Endothelial cell (in vitro differentiated cells): ENCODE results near the gene AARS2. TPM values are rescaled to one million over a fixed set of nuclear protein-coding genes. Genes with fewer than 3 reads are reported as not detected.

Source experiments
- DNase-seq: peaks from one replicate; pipeline ENCODE4 v3.0.0; 2021; ENCODE audit warnings: low spot score
- H3K27ac Mint-ChIP-seq: one replicate; pipeline ENCODE4 v1.8.0; 2021; ENCODE audit warnings: mixed read lengths, inconsistent platforms; ENCODE audit not compliant: unreplicated experiment
- H3K27me3 Mint-ChIP-seq: one replicate; pipeline ENCODE4 v1.8.0; 2021; ENCODE audit warnings: mild to moderate bottlenecking, moderate library complexity, mixed read lengths, inconsistent platforms; ENCODE audit not compliant: unreplicated experiment
- H3K36me3 Mint-ChIP-seq: one replicate; pipeline ENCODE4 v1.8.0; 2021; ENCODE audit warnings: mild to moderate bottlenecking, low read depth, mixed read lengths, inconsistent platforms; ENCODE audit not compliant: unreplicated experiment
- H3K4me1 Mint-ChIP-seq: one replicate; pipeline ENCODE4 v1.8.0; 2021; ENCODE audit warnings: mild to moderate bottlenecking, mixed read lengths, inconsistent platforms; ENCODE audit not compliant: unreplicated experiment
- H3K4me3 Mint-ChIP-seq: one replicate; pipeline ENCODE4 v1.8.0; 2021; ENCODE audit warnings: mild to moderate bottlenecking, mixed read lengths, inconsistent platforms; ENCODE audit not compliant: unreplicated experiment
- H3K9me3 Mint-ChIP-seq: one replicate; pipeline ENCODE4 v1.8.0; 2021; ENCODE audit warnings: mixed read lengths, inconsistent platforms; ENCODE audit not compliant: unreplicated experiment
- total RNA-seq: library from RNA; stranded (reverse); fragmentation: NEBNext Ultra II Directional; extraction: Animal tissue kit (Norgen Biotek cat#: 25700); gene quantifications from one replicate; pipeline ENCODE4 v1.2.1, GENCODE V29; 2021; ENCODE audit not compliant: unreplicated experiment
- TF ChIP-seq, protein P1 (sequence below): fragments of 200-600 bp; sonication (generic); IDR thresholded peaks from one replicate; pipeline ENCODE4 v1.5.0; 2021; ENCODE audit warnings: antibody characterized with exemption; ENCODE audit not compliant: unreplicated experiment

Gene AARS2
- total RNA-seq, 1 donor from 2014 or later = 16.0 TPM

DNA sequence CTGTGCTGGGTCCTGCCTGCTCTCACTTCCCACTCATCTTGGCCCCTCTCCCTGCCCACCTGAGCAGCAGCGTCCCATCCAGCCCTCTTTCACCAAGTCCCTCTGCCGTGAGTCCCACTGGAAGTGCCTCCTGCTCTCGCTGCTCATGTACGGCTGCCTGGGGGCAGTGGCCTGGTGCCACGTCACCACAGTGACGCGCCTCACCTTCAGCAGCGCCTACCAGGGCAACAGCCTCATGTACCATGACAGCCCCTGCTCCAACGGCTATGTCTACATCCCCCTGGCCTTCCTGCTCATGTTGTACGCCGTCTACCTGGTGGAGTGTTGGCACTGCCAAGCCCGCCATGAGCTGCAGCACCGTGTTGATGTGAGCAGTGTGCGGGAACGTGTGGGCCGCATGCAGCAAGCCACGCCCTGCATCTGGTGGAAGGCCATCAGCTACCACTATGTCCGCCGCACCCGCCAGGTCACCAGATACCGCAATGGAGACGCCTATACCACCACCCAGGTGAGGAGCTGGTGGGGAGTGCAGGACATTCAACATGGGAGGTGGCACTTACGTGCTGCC lies 40.1 kb downstream of the AARS2 start:
- no peak for DNase-seq
- Mint-ChIP-seq H3K27me3 (peaks cover 22% of the 10 kb centered on the region), H3K27ac (no peak overlapping the region), H3K36me3 (peaks cover 5% of the 10 kb centered on the region), H3K4me3 (no peak overlapping the region), H3K9me3 (no peaks in the 10 kb centered on the region), H3K4me1 (peaks cover 11% of the 10 kb centered on the region)
- TF ChIP-seq, protein P1, sequence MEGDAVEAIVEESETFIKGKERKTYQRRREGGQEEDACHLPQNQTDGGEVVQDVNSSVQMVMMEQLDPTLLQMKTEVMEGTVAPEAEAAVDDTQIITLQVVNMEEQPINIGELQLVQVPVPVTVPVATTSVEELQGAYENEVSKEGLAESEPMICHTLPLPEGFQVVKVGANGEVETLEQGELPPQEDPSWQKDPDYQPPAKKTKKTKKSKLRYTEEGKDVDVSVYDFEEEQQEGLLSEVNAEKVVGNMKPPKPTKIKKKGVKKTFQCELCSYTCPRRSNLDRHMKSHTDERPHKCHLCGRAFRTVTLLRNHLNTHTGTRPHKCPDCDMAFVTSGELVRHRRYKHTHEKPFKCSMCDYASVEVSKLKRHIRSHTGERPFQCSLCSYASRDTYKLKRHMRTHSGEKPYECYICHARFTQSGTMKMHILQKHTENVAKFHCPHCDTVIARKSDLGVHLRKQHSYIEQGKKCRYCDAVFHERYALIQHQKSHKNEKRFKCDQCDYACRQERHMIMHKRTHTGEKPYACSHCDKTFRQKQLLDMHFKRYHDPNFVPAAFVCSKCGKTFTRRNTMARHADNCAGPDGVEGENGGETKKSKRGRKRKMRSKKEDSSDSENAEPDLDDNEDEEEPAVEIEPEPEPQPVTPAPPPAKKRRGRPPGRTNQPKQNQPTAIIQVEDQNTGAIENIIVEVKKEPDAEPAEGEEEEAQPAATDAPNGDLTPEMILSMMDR = no peak

DNA sequence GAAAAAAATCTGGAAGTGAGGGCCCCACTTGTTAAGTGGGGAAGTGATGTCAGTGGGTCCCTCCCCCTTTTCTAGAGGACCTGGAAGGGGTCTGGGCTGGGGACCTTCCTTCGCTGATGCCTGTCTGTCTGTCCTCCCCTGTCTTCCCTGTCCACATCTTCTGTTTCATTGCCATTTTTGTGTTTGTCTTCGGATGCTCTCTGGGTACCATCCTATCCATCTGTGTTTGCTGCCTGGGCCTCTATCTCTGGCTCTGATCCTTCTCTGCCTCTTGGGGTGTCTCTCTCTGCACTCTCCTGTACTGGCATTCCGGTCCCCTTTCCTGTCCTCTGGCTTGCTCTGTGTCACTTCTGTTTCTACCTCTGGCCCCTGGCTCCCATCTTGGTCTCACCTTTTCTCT lies 40.6 kb downstream of the AARS2 start:
- peaks cover 20% of the 10 kb centered on the region for H3K27me3 Mint-ChIP-seq
- DNase-seq = no peak
- no peaks in the 10 kb centered on the region for H3K9me3 Mint-ChIP-seq
- peaks cover 11% of the 10 kb centered on the region for H3K4me1 Mint-ChIP-seq
- TF ChIP-seq, protein P1 = no peak
- H3K36me3 Mint-ChIP-seq = peaks cover 5% of the 10 kb centered on the region
- H3K27ac Mint-ChIP-seq = no peak overlapping the region
- no peak overlapping the region for H3K4me3 Mint-ChIP-seq

DNA sequence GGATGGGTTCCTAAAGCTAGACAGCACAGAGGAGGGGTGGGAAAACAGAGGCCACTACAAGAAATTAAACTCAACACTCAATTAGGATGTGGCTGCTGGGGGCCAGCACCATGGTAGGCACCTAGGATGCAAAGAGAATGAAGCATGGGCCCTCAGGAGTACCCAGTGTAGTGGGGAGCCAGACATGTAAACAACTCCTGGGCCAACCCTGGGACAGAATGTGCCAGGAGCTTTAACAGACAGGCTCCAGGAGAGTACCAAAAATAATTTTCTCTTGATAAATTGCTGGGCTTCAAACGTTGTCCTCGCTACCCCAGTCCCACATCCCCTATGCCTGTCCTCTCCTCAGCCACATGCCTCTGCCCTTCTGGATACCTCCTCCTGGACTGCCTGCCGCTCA lies 41.2 kb downstream of the AARS2 start:
- Mint-ChIP-seq H3K4me3 (peak overlapping the region; percentile 77), H3K9me3 (no peaks in the 10 kb centered on the region), H3K27me3 (peaks cover 18% of the 10 kb centered on the region), H3K36me3 (peaks cover 5% of the 10 kb centered on the region), H3K27ac (no peak overlapping the region), H3K4me1 (peaks cover 11% of the 10 kb centered on the region)
- TF ChIP-seq, protein P1 = no peak
- DNase-seq = no peak

DNA sequence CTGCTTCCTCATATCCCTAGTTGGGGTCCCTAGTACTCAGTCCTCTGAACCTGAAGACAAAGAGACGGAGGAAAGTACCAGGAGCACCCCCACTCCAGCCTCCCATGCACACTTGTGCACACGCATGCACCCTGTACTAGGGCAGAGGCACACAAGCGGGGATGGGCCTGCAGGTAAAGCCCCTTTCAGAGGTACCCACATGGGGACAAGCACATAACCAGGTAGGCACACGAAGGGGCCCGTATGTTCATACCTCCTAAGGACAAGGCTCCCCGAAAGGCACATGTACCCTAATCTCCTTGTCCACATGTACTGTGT lies 41.8 kb downstream of the AARS2 start:
- Mint-ChIP-seq H3K36me3 (peaks cover 5% of the 10 kb centered on the region), H3K27me3 (peaks cover 18% of the 10 kb centered on the region), H3K4me1 (peaks cover 11% of the 10 kb centered on the region), H3K27ac (no peak overlapping the region), H3K4me3 (peak overlapping the region; percentile 79), H3K9me3 (no peaks in the 10 kb centered on the region)
- TF ChIP-seq, protein P1 = no peak
- DNase-seq = no peak

DNA sequence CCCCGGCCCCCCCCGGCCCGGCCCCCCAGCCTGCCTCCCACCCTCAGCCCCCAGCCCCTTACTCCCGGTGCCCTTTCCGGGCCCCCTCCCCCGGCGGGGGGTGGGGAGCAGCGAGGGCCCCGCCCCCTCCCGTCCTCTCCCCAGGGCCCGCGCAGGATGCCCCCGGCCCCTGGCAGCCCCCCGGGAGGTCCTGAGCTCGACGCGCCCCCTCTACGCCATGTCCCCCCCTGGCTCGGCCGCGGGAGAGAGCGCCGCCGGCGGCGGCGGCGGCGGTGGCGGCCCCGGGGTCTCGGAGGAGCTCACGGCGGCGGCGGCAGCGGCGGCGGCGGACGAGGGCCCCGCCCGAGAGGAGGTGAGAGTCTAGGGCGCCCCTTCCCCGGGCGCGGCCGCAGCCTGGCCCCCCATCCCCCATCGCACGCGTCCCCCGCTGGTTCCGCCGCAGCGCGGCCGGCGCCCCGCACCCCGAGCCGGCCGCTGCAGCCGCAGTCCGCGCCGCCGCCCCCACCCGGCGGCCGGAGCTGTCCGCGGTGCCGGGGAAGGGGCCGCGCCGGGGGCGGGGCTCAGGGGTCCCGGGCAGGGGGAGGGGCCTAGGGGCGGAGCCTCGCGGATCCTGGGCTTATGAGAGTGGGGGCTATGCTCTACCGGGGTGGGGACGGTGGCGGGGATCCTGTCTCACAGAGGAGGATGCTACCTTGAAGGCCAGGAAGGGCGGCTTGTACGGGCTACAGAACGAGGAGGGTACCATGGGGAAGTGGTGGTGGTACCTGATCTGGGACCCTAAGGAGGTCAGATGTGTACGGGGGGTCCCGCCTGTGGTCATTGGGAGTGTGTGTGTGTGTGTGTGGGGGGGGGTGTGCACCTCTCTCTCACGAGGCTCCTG lies 42.4 kb downstream of the AARS2 start:
- Mint-ChIP-seq H3K9me3 (no peaks in the 10 kb centered on the region), H3K4me3 (peak overlapping the region; percentile 79), H3K27me3 (peaks cover 18% of the 10 kb centered on the region), H3K27ac (no peak overlapping the region), H3K4me1 (peaks cover 11% of the 10 kb centered on the region), H3K36me3 (peaks cover 5% of the 10 kb centered on the region)
- TF ChIP-seq, protein P1 = no peak
- peak; percentile 59 for DNase-seq
